ENCODE results near the gene CSNK1A1. TPM values are rescaled to one million over a fixed set of nuclear protein-coding genes. Genes with fewer than 3 reads are reported as not detected.
"Not testable (repeated sequence)": the region's sequence is repeated elsewhere in the genome, so short reads cannot be mapped to it uniquely, and the experiment has no call there.

CSNK1A1 gene
- total and polyA plus RNA-seq, 2 of the 4 experiments (the other 2 are of a cell fraction), result 140 to 419 TPM

DNA sequence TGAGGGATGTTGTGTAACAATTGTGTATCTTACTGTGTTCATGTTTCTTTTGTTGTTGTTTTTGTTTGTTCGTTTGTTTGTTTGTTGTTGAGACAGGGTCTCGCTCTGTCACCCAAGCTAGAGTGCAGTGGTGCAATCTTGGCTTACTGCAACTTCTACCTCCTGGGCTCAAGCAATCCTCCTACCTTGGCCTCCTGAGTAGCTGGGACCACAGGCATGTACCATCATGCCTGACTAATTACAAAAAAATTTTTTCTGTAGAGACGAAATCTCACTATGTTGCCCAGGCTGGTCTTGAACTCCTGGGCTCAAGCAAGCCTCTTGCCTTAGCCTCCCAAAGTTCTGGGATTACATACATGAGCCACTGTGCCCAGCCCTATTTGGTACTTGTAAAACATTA lies 43.9 kb upstream of the CSNK1A1 start:
- intact Hi-C loops (cut with micrococcal nuclease); H3K9me1 ChIP-seq (ENCODE audit: insufficient read depth, low read length); H4K20me1 ChIP-seq (ENCODE audit: insufficient read depth, low read length); H3K4ac ChIP-seq (ENCODE audit: low read depth, low read length); BruUV-seq (replicated peaks); H4K5ac ChIP-seq (ENCODE audit: low read depth, low read length); H3K4me1 ChIP-seq (ENCODE audit: control insufficient read depth, insufficient read depth, low read length); in situ Hi-C loops (cut with MboI; ENCODE audit: low sequenced_read_pairs); H3K14ac ChIP-seq (replicated peaks; ENCODE audit: low read depth, low read length); ATAC-seq (ENCODE audit: low read depth); H3K79me1 ChIP-seq (ENCODE audit: low read depth in 1 of 2, low read length in 2 of 2); H3K36me3 ChIP-seq (ENCODE audit: control insufficient read depth, insufficient read depth, low read length); H3K4me2 ChIP-seq (ENCODE audit: low read depth, low read length); CTCF ChIA-PET; H3K56ac ChIP-seq (ENCODE audit: extremely low read depth, insufficient read depth, low read length); H2BK20ac ChIP-seq (ENCODE audit: low read depth, low read length); H3K27me3 ChIP-seq (ENCODE audit: control insufficient read depth, insufficient read depth, low read length); H3K9me3 ChIP-seq (ENCODE audit: control insufficient read depth, insufficient read depth, low read length); H2BK5ac ChIP-seq (ENCODE audit: low read depth, low read length, poor library complexity, severe bottlenecking); H2AK5ac ChIP-seq (ENCODE audit: low read depth, low read length); H2BK15ac ChIP-seq (ENCODE audit: low read depth, low read length); H3K27ac ChIP-seq (ENCODE audit: insufficient read depth, low read length); H2AK9ac ChIP-seq (replicated peaks; ENCODE audit: low read depth, low read length, poor library complexity); H3K23ac ChIP-seq (ENCODE audit: low read depth, low read length); H3K9ac ChIP-seq (ENCODE audit: low read depth, low read length); H3K4me3 ChIP-seq (ENCODE audit: insufficient read depth, low read depth, low read length); H2AFZ ChIP-seq (replicated peaks; ENCODE audit: low read length, poor library complexity); DNase-seq; dilution Hi-C loops (cut with HindIII; ENCODE audit: low sequenced_read_pairs, unreplicated experiment); H4K91ac ChIP-seq (ENCODE audit: insufficient read depth, low read depth, low read length): not testable (repeated sequence)
- TF ChIP-seq CEBPB (IDR thresholded peaks at IDR 0.05; ENCODE audit: low read depth, low read length), result peak; percentile 31; the same call in 1 of the 2 replicates
- H3K18ac ChIP-seq (ENCODE audit: low read depth, low read length), result 0 out of 2 replicates have a peak overlapping the region, but pooled peaks have one; percentile 12
- 0 out of 4 replicates have a peak overlapping the region, but pooled peaks of 1 of the 2 experiments have one; percentile 35 for H4K8ac ChIP-seq (ENCODE audit: low read depth in 2 of 2, low read length in 2 of 2)
- POLR2A ChIA-PET (ENCODE audit: unreplicated experiment), result interaction anchor here (0.6 kb wide), 2 partner anchors 10 to 52 kb away, joined by 4 read pairs; no protein-coding TSS in a partner anchor
- WGBS, 2 experiments (ENCODE audit: extremely low coverage in 2 of 2, insufficient read length in 1 of 2), result 50% methylated on average over 1 of the region's 3 CpGs; no CpG with 5 or more reads in 1 of the 2 experiments
- H2BK120ac ChIP-seq (ENCODE audit: low read depth, low read length), result peak overlapping the region; percentile 34; the same call in 1 of the 2 replicates
